A549 (cell line): Measurements from ENCODE around the gene PLEKHA5. TPM values are rescaled to one million over a fixed set of nuclear protein-coding genes. Genes with fewer than 3 reads are reported as not detected.

Experiments used
- ATAC-seq, 2 experiments: fragments of 200-7000 bp in 1 of 2; fragments of >200 bp in 1 of 2; cut with Nextera tagmentation in 1 of 2; cut with Tn5 transposase in 1 of 2; 3 replicates each; pipeline versions ENCODE4 v1.8.0 to v1.9.1; 2018 to 2020; ENCODE audit warnings: mild to moderate bottlenecking in 1 of 2, moderate library complexity in 1 of 2
- CTCF ChIA-PET: fragments of 300-600 bp; sonication (Branson Sonifier 250); formaldehyde crosslinking; extraction: SDS; loops from one replicate; lab custom pipeline; 2021; ENCODE audit warnings: antibody characterized with exemption, inconsistent platforms; lab: Yijun Ruan, JAX
- POLR2A ChIA-PET: fragments of 350-600 bp; formaldehyde crosslinking; extraction: SDS; loops from one replicate; lab custom pipeline; 2021; ENCODE audit warnings: antibody characterized with exemption, inconsistent platforms; lab: Yijun Ruan, JAX
- DNase-seq, 2 experiments: peaks; one replicate each; pipeline versions ENCODE4 v3.0.0 to v3.0.0-alpha.2; 2011 to 2016; ENCODE audit warnings: low read depth in 1 of 2, low spot score in 1 of 2
- FAIRE-seq: peaks from 2 replicates; lab custom pipeline; 2011; peaks lifted over from hg19 to GRCh38; lab: Jason Lieb, UNC
- H3K27ac ChIP-seq, 2 experiments: fragments of >200 bp; sonication (Bioruptor Twin); formaldehyde crosslinking; 3 replicates each; pipeline ENCODE4 v1.5.1; 2016 to 2017
- H3K4me1 ChIP-seq: fragments of >200 bp; sonication (Bioruptor Twin); formaldehyde crosslinking; 3 replicates; pipeline ENCODE4 v1.6.1; 2016
- H3K4me2 ChIP-seq: fragments of >200 bp; sonication (Bioruptor Twin); formaldehyde crosslinking; 3 replicates; pipeline ENCODE4 v1.6.1; 2016
- H3K4me3 ChIP-seq: fragments of >200 bp; sonication (Bioruptor Twin); formaldehyde crosslinking; 3 replicates; pipeline ENCODE4 v1.5.1; 2016
- H3K9me3 ChIP-seq: fragments of >200 bp; sonication (Bioruptor Twin); formaldehyde crosslinking; 3 replicates; pipeline ENCODE4 v1.6.1; 2016
- ATOH8 ChIP-seq: fragments of 250-450 bp; sonication (Bioruptor Pico); IDR thresholded peaks from 2 replicates; pipeline ENCODE4 v1.5.0; 2020; ENCODE audit warnings: low read depth, mild to moderate bottlenecking, moderate library complexity
- CBX8 ChIP-seq: fragments of 200-600 bp; sonication (generic); IDR thresholded peaks from 2 replicates; pipeline ENCODE4 v1.6.1; 2016
- EHF ChIP-seq: fragments of 250-450 bp; sonication (Bioruptor Pico); IDR thresholded peaks from 2 replicates; pipeline ENCODE4 v1.5.0; 2020; ENCODE audit warnings: mild to moderate bottlenecking
- FOSB ChIP-seq: fragments of 250-450 bp; sonication (Bioruptor Pico); IDR thresholded peaks from 2 replicates; pipeline ENCODE4 v1.5.0; 2020; ENCODE audit warnings: mild to moderate bottlenecking, moderate library complexity
- GATA3 ChIP-seq: IDR thresholded peaks from 2 replicates; pipeline ENCODE4 v1.6.1; 2012; ENCODE audit warnings: borderline replicate concordance
- HDAC2 ChIP-seq: fragments of 200-600 bp; sonication (generic); IDR thresholded peaks from 2 replicates; pipeline ENCODE4 v1.6.1; 2016
- HEYL ChIP-seq: fragments of 250-450 bp; sonication (Bioruptor Pico); IDR thresholded peaks from 2 replicates; pipeline ENCODE4 v1.8.0; 2021; ENCODE audit warnings: mild to moderate bottlenecking, moderate library complexity
- JUNB ChIP-seq: fragments of >200 bp; sonication (Bioruptor Twin); formaldehyde crosslinking; IDR thresholded peaks from 2 replicates; pipeline ENCODE4 v1.6.1; 2016
- KDM1A ChIP-seq: fragments of 200-600 bp; sonication (generic); IDR thresholded peaks from 2 replicates; pipeline ENCODE4 v1.6.1; 2016; ENCODE audit warnings: low read depth, mild to moderate bottlenecking
- MAX ChIP-seq: IDR thresholded peaks from 2 replicates; pipeline ENCODE4 v1.6.1; 2012
- MAZ ChIP-seq: fragments of 150-350 bp; IDR thresholded peaks from 2 replicates; pipeline ENCODE4 v1.6.1; 2014; ENCODE audit warnings: antibody characterized with exemption, low read depth, low read length, borderline replicate concordance
- NFE2L2 ChIP-seq: fragments of 150-350 bp; conservative IDR thresholded peaks from 2 replicates; pipeline ENCODE4 v1.6.1; 2014; ENCODE audit warnings: low read length
- NR3C1 ChIP-seq: fragments of >200 bp; sonication (Bioruptor Twin); formaldehyde crosslinking; IDR thresholded peaks from 3 replicates; pipeline ENCODE4 v1.6.1; 2017
- PHF8 ChIP-seq: fragments of 200-600 bp; sonication (generic); IDR thresholded peaks from 2 replicates; pipeline ENCODE4 v1.6.1; 2016; ENCODE audit warnings: low read depth, mild to moderate bottlenecking, antibody characterized with exemption, moderate library complexity, borderline replicate concordance
- RCOR1 ChIP-seq: fragments of 150-350 bp; IDR thresholded peaks from 2 replicates; pipeline ENCODE4 v1.6.1; 2014; ENCODE audit warnings: antibody characterized with exemption, low read length, low read depth
- RNF2 ChIP-seq: fragments of 200-600 bp; sonication (generic); IDR thresholded peaks from 2 replicates; pipeline ENCODE4 v1.6.1; 2016; ENCODE audit warnings: low read depth, mild to moderate bottlenecking, antibody characterized with exemption, moderate library complexity, borderline replicate concordance
- SMC3 ChIP-seq: fragments of >200 bp; sonication (Bioruptor Twin); formaldehyde crosslinking; IDR thresholded peaks from 3 replicates; pipeline ENCODE4 v1.6.1; 2018; ENCODE audit warnings: inconsistent platforms
- TFCP2L1 ChIP-seq: fragments of 250-450 bp; sonication (Bioruptor Pico); IDR thresholded peaks from 2 replicates; pipeline ENCODE4 v1.5.0; 2021; ENCODE audit warnings: mild to moderate bottlenecking
- TP53 ChIP-seq: fragments of 250-450 bp; sonication (Bioruptor Pico); IDR thresholded peaks from 2 replicates; pipeline ENCODE4 v1.5.0; 2021; ENCODE audit warnings: mild to moderate bottlenecking, moderate library complexity
- ZC3H11A ChIP-seq: fragments of 450-650 bp; IDR thresholded peaks from 2 replicates; pipeline ENCODE4 v1.6.1; 2014; ENCODE audit warnings: antibody characterized with exemption, mild to moderate bottlenecking
- ZFP36 ChIP-seq: fragments of 450-650 bp; IDR thresholded peaks from 2 replicates; pipeline ENCODE4 v1.6.1; 2014; ENCODE audit warnings: borderline replicate concordance; ENCODE audit not compliant: partially characterized antibody
- ZNF302 ChIP-seq: fragments of 250-450 bp; sonication (Bioruptor Pico); IDR thresholded peaks from 2 replicates; pipeline ENCODE4 v1.9.0; 2021; ENCODE audit warnings: inconsistent platforms, mild to moderate bottlenecking, moderate library complexity
- WGBS: methylation state at CpG from one replicate; pipeline ENCODE4 v1.1.6; 2017; ENCODE audit errors: missing lambda C conversion rate; 5-methylcytosine and 5-hydroxymethylcytosine counted together
- polyA plus RNA-seq, 4 experiments: library from polyadenylated mRNA; depleted of rRNA in 3 of 4; stranded (reverse); fragments of >200 nt; fragmentation: RNase III in 1 of 4; extraction: RNeasy Plus Mini Kit Qiagen cat#74134 plus additional on column Dnase treatment in 1 of 4; gene quantifications; 2 replicates in 3 of 4; 3 replicates in 1 of 4; pipeline ENCODE4 v1.2.3, GENCODE V29; 2011 to 2017
- TF ChIP-seq, protein P1 (sequence below): fragments of 450-650 bp; IDR thresholded peaks from 2 replicates; pipeline ENCODE4 v1.6.1; 2014; ENCODE audit warnings: antibody characterized with exemption
- TF ChIP-seq, protein P2 (sequence below): fragments of >200 bp; sonication (Bioruptor Twin); formaldehyde crosslinking; IDR thresholded peaks from 2 replicates; pipeline ENCODE4 v1.6.1; 2016

The PLEKHA5 gene
- polyA plus RNA-seq, 2 of the 4 experiments (the other 2 are of a cell fraction), result 7.6 to 13.2 TPM

DNA sequence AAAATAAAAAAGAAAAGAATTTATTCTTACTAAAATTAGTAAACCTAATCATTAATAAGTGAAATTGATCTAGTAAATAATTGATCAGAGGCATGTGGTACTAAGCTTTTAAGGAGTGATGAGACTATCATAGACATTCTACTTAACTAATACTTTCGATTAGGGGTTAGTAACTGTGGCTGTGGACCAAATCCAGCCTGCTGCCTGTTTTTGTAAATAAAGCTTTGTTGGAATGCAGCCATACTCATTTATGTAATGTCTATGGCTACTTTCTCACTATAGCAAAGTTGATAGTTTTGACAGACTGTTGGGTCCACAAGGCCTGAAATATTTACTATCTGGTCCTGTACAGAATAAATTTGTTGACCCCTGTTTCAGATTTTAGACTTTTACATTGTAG lies 63.2 kb downstream of the PLEKHA5 start:
- WGBS, result 95% methylated on average over 1 of the region's 1 CpG
- no peak for FAIRE-seq
- POLR2A ChIA-PET, result no interaction called here

DNA sequence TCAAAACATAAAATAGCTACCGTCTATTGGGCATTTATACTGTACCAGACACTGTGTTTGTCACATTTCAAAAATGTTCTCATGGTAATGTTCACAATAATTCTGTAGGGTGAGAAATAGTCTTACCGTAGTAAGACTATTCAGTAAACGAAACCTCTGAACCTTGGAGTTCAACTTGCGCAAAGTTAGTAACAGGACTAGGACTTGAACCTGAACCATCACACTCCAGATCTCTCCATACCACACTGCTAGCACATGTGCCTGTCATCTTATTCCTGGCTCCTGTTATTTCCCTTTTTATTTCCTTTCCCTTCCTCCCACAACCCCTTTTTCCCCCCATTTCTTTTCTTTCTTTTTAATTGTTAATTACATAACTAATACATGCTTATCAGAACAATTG lies 65.4 kb downstream of the PLEKHA5 start:
- no peak for ATAC-seq
- Histone ChIP-seq H3K4me1 (peaks cover 20% of the 10 kb centered on the region), H3K9me3 (no peaks in the 10 kb centered on the region), H3K27ac (no peak overlapping the region), H3K4me2 (no peak overlapping the region), H3K4me3 (no peak overlapping the region)
- CTCF ChIA-PET, result interaction anchor here (0.9 kb wide), 1 partner anchor 7 kb away, joined by 5 read pairs; no protein-coding TSS in a partner anchor
- 85% methylated on average over 4 of the region's 4 CpGs for WGBS
- POLR2A ChIA-PET, result no interaction called here
- DNase-seq, result no peak
- TF ChIP-seq ZNF302 (no peak), TP53 (CRISPR knock-in tag) (no peak), NR3C1 (no peak), ZFP36 (no peak), EHF (CRISPR knock-in tag) (no peak), CBX8 (no peak), FOSB (CRISPR knock-in tag) (no peak)
- FAIRE-seq, result no peak

More for the DNA sequence above, 63.2 kb downstream of the PLEKHA5 start:
- no peak overlapping the region for H3K27ac ChIP-seq
- DNase-seq, result no peak
- H3K4me3 ChIP-seq, result no peak overlapping the region
- no peak for TF ChIP-seq GATA3
- no peak for TF ChIP-seq KDM1A
- no peak for TF ChIP-seq MAX
- TF ChIP-seq NFE2L2, result no peak
- TF ChIP-seq JUNB, result no peak
- no peak for TF ChIP-seq ATOH8 (CRISPR knock-in tag)
- TF ChIP-seq SMC3, result no peak
- TF ChIP-seq, protein P1, sequence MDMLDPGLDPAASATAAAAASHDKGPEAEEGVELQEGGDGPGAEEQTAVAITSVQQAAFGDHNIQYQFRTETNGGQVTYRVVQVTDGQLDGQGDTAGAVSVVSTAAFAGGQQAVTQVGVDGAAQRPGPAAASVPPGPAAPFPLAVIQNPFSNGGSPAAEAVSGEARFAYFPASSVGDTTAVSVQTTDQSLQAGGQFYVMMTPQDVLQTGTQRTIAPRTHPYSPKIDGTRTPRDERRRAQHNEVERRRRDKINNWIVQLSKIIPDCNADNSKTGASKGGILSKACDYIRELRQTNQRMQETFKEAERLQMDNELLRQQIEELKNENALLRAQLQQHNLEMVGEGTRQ, result no peak
- TF ChIP-seq, protein P2, sequence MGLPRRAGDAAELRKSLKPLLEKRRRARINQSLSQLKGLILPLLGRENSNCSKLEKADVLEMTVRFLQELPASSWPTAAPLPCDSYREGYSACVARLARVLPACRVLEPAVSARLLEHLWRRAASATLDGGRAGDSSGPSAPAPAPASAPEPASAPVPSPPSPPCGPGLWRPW, result no peak
- TF ChIP-seq PHF8, result no peak
- TF ChIP-seq RNF2, result no peak
- no peak for TF ChIP-seq TP53 (CRISPR knock-in tag)
- TF ChIP-seq NR3C1, result no peak
- TF ChIP-seq TFCP2L1 (CRISPR knock-in tag), result no peak
- no peak for TF ChIP-seq HEYL (CRISPR knock-in tag)
- no peak for TF ChIP-seq HDAC2
- TF ChIP-seq ZC3H11A, result no peak
- no peak for TF ChIP-seq MAZ
- TF ChIP-seq RCOR1, result no peak
- no peak for TF ChIP-seq ZFP36
- peaks cover 7% of the 10 kb centered on the region; the same call in 2 of the 3 replicates for H3K4me1 ChIP-seq
- no peak overlapping the region for H3K4me2 ChIP-seq
- no peak for ATAC-seq
- CTCF ChIA-PET, result interaction anchor here (0.5 kb wide), 1 partner anchor 319 kb away, joined by 3 read pairs; no protein-coding TSS in a partner anchor
- no peaks in the 10 kb centered on the region for H3K9me3 ChIP-seq
